ENCODE data around the gene SNAPC5. TPM values are rescaled to one million over a fixed set of nuclear protein-coding genes. Genes with fewer than 3 reads are reported as not detected.

SNAPC5 gene
- total RNA-seq, 1 donor from 2014 or later = 18.5 TPM

DNA sequence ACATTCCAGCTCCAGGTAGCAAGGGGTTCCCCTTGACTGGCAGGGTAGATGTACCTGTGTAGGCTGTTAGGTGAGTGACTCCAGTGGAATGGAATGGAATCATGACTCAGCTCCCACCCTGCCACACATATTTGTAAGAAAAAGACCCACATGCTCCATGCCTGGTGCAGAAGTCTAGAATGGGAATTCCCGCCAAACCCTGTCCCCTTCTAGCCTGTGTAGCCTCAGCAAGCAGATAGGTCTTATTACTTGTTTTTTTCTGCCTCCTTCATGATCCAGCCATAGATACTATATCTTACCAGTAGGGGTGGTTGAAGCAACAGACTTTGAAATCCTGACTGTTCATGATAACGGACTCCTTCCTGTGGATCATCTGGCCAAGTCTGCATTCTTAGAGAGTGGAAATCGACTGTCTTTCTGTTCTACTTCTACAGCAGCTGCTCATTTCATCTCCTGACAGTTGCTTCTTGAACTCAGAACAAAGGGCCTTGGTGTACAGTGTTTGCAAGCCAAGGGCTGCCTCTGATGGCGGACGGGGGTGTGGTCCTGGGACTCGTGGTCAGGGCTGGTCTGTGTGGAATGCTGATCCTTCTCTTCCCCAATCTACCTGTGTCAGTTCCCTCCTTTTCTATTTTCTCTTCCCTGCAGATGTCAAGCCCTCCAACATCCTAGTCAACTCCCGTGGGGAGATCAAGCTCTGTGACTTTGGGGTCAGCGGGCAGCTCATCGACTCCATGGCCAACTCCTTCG, 16.3 kb downstream of the SNAPC5 start:
- no peaks in the 10 kb centered on the region for H3K4me1 Mint-ChIP-seq
- no peaks in the 10 kb centered on the region for H3K9me3 Mint-ChIP-seq
- H3K27me3 Mint-ChIP-seq (ENCODE audit: low read depth) = no peaks in the 10 kb centered on the region
- H3K4me3 Mint-ChIP-seq = no peak overlapping the region
- TF ChIP-seq, protein P1, sequence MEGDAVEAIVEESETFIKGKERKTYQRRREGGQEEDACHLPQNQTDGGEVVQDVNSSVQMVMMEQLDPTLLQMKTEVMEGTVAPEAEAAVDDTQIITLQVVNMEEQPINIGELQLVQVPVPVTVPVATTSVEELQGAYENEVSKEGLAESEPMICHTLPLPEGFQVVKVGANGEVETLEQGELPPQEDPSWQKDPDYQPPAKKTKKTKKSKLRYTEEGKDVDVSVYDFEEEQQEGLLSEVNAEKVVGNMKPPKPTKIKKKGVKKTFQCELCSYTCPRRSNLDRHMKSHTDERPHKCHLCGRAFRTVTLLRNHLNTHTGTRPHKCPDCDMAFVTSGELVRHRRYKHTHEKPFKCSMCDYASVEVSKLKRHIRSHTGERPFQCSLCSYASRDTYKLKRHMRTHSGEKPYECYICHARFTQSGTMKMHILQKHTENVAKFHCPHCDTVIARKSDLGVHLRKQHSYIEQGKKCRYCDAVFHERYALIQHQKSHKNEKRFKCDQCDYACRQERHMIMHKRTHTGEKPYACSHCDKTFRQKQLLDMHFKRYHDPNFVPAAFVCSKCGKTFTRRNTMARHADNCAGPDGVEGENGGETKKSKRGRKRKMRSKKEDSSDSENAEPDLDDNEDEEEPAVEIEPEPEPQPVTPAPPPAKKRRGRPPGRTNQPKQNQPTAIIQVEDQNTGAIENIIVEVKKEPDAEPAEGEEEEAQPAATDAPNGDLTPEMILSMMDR (IDR thresholded peaks at IDR 0.05; ENCODE audit: unreplicated experiment) = no peak
- DNase-seq (ENCODE audit: low spot score in 2 of 2, unreplicated experiment in 2 of 2) = no peak
- no peak overlapping the region for H3K27ac Mint-ChIP-seq
- peaks cover 15% of the 10 kb centered on the region for H3K36me3 Mint-ChIP-seq

DNA sequence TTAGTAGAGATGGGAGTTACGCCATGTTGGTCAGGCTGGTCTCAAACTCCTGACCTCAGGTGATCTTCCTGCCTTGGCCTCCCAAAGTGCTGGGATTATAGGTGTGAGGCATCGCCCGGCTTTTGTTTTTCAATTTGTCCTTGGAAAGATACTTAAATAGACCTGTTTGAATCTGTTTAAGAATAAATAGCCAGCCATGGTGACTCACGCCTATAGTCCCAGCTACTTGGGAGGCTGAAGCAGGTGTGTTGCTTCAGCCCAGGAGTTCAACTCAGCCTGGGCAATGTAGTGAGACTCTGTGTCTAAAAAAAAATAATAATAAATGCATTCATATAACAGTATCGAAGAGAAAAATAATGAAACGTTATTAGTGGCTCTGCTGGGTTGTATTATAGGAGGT, 17.3 kb downstream of the SNAPC5 start:
- Mint-ChIP-seq H3K27me3 (ENCODE audit: low read depth) (no peaks in the 10 kb centered on the region), H3K4me1 (no peaks in the 10 kb centered on the region), H3K4me3 (no peak overlapping the region), H3K27ac (no peak overlapping the region), H3K9me3 (no peaks in the 10 kb centered on the region), H3K36me3 (peaks cover 15% of the 10 kb centered on the region)
- DNase-seq (ENCODE audit: low spot score in 2 of 2, unreplicated experiment in 2 of 2) = no peak
- TF ChIP-seq, protein P1 (IDR thresholded peaks at IDR 0.05; ENCODE audit: unreplicated experiment) = no peak

DNA sequence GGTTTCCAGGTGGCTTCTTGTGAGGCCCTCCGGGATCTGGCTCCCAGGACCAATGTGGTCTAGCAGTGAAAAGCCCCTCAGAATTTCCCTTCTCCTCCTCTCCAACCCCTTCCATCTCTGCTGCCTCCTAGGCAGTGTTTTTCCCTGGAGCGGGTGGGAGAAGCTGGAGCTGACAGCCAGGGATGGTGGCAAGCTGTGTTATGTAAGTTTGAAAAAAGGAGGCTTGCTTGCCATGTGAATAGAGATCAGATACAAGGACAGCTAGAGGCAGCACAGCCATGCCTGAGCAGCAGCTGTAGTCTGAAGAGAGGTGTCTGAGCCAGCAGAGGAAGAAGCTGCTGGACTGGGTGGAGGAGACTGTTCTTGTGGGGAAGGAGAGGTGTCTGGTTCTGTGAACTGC, 20.6 kb downstream of the SNAPC5 start:
- no peak for DNase-seq (ENCODE audit: low spot score in 2 of 2, unreplicated experiment in 2 of 2)
- Mint-ChIP-seq H3K9me3 (no peaks in the 10 kb centered on the region), H3K4me3 (no peak overlapping the region), H3K4me1 (no peaks in the 10 kb centered on the region), H3K36me3 (peaks cover 1% of the 10 kb centered on the region), H3K27me3 (ENCODE audit: low read depth) (no peaks in the 10 kb centered on the region), H3K27ac (no peak overlapping the region)
- TF ChIP-seq, protein P1 (IDR thresholded peaks at IDR 0.05; ENCODE audit: unreplicated experiment) = no peak

GRCh38 chr15:66476535-66476934, 21.0 kb downstream of the SNAPC5 start:
- no peak overlapping the region for H3K27ac Mint-ChIP-seq

GRCh38 chr15:66474963-66475362, 22.6 kb downstream of the SNAPC5 start:
- no peak for DNase-seq (ENCODE audit: low spot score in 2 of 2, unreplicated experiment in 2 of 2)
- H3K4me3 Mint-ChIP-seq = no peak overlapping the region
- no peaks in the 10 kb centered on the region for H3K4me1 Mint-ChIP-seq
- H3K27ac Mint-ChIP-seq = no peak overlapping the region
- H3K36me3 Mint-ChIP-seq = no peaks in the 10 kb centered on the region
- H3K9me3 Mint-ChIP-seq = no peaks in the 10 kb centered on the region
- TF ChIP-seq, protein P1 (IDR thresholded peaks at IDR 0.05; ENCODE audit: unreplicated experiment) = no peak
- H3K27me3 Mint-ChIP-seq (ENCODE audit: low read depth) = no peaks in the 10 kb centered on the region

More at GRCh38 chr15:66476535-66476934, 21.0 kb downstream of the SNAPC5 start:
- no peaks in the 10 kb centered on the region for H3K4me1 Mint-ChIP-seq
- H3K27me3 Mint-ChIP-seq (ENCODE audit: low read depth) = no peaks in the 10 kb centered on the region
- H3K4me3 Mint-ChIP-seq = no peak overlapping the region
- TF ChIP-seq, protein P1 (IDR thresholded peaks at IDR 0.05; ENCODE audit: unreplicated experiment) = no peak
- no peaks in the 10 kb centered on the region for H3K9me3 Mint-ChIP-seq
- no peaks in the 10 kb centered on the region for H3K36me3 Mint-ChIP-seq
- no peak for DNase-seq (ENCODE audit: low spot score in 2 of 2, unreplicated experiment in 2 of 2)
